Effector memory CD4-positive, alpha-beta T cell (primary cell): ENCODE results near the gene TOE1.

Experiments used
- DNase-seq, 3 donors: peaks; one replicate each; pipeline ENCODE4 v3.0.0-alpha.2; 2020
- H3K27ac ChIP-seq: 2 replicates; pipeline ENCODE4 v1.7.0; 2013; ENCODE audit warnings: mild to moderate bottlenecking, low read length, moderate library complexity; ENCODE audit not compliant: insufficient read depth, poor library complexity, severe bottlenecking
- H3K27me3 ChIP-seq: replicated peaks from 2 replicates; pipeline ENCODE4 v1.7.0; 2013; ENCODE audit warnings: mild to moderate bottlenecking, low read length; ENCODE audit not compliant: insufficient read depth, control insufficient read depth, poor library complexity, severe bottlenecking
- H3K36me3 ChIP-seq: 2 replicates; pipeline ENCODE4 v1.7.0; 2013; ENCODE audit warnings: mild to moderate bottlenecking, low read length, moderate library complexity; ENCODE audit not compliant: control insufficient read depth, insufficient read depth
- H3K4me1 ChIP-seq: 2 replicates; pipeline ENCODE4 v1.7.0; 2013; ENCODE audit warnings: low read length, mild to moderate bottlenecking; ENCODE audit not compliant: control insufficient read depth, insufficient read depth, poor library complexity, severe bottlenecking
- H3K4me3 ChIP-seq: 2 replicates; pipeline ENCODE4 v1.7.0; 2013; ENCODE audit warnings: low read length, low read depth, mild to moderate bottlenecking; ENCODE audit not compliant: insufficient read depth, poor library complexity, severe bottlenecking
- H3K9me3 ChIP-seq: 2 replicates; pipeline ENCODE4 v1.7.0; 2013; ENCODE audit warnings: mild to moderate bottlenecking, low read length, moderate library complexity; ENCODE audit not compliant: control insufficient read depth

Gene TOE1

DNA sequence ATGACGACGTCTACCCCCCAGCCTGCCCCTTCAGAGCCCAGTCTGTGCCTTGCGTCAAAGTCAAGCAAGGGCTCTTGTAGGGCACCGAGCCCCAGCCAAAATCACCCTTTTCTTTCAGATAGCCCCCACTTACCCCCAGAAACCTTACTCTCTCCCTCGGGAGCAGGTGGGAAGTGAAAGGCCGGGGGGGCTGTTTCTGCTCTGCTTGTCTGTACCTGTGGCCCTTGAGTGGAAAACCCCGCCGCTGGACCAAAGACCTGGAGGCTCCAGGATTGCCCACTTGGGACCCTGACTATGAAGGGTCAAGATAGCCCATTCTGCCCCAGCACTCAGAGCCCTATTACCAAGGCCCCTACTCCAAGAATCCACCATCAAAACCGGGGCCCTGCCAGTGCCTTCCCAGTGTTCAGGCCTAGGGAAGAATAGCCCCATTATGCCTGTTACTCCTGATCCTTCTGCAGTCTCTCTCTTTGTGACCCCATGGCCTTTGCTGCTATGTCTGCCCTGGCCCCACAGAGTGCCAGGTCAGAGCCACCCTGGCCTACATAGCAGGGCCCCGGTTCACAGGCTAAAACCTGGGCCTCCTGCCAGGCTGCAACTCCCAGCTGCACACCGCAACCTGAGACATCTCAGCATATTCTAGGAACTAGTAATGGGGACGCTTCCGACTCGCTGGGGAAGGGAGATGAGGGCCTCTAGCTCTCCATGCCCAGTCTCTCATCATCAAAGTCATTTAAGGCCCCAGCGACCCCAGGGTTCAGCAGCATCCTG lies 35.5 kb upstream of the TOE1 start:
- Histone ChIP-seq H3K9me3 (no peaks in the 10 kb centered on the region), H3K27ac (peak overlapping the region; percentile 83), H3K4me3 (peak overlapping the region; percentile 87), H3K27me3 (no peaks in the 10 kb centered on the region), H3K4me1 (peaks cover 6% of the 10 kb centered on the region), H3K36me3 (no peaks in the 10 kb centered on the region)
- DNase-seq, result no peak

DNA sequence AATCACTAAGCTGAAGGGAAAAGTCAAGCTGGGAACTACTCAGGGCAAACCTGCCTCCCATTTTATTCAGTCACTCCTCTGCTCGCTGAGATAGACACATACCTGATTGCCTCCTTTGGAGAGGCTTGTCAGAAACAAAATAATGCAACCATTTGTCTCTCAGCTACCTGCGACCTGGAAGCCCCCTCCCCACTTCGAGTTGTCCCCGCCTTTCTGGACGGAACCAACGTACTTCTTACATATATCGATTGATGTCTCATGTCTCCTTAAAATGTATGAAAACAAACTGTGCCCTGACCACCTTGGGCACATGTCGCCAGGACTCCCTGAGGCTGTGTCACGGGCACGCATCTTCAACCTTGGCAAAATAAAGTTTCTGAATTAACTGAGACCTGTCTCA lies 34.7 kb upstream of the TOE1 start:
- H3K27ac ChIP-seq, result no peak overlapping the region
- H3K9me3 ChIP-seq, result no peaks in the 10 kb centered on the region
- no peak overlapping the region for H3K4me3 ChIP-seq
- H3K4me1 ChIP-seq, result peaks cover 6% of the 10 kb centered on the region
- H3K36me3 ChIP-seq, result no peaks in the 10 kb centered on the region
- no peak for DNase-seq
- no peaks in the 10 kb centered on the region for H3K27me3 ChIP-seq

DNA sequence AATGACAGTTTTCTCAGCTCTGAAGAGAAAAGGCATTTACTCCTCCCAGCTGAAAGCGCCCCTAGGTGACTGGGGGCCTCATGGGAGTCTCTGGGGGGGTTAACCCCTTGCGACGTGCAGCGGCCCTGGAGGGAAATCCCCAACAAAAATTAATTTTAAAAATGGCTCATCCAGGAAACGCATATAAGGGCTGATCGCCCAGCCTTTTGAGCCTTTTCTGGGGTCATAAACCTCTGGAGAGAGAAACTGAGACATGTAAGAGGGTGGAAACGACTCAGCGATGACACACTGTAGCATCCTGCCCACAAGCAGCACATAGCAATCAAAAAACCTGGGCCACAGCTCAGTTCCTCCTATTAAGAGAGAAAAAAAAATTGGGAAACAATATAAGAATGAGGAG lies 33.7 kb upstream of the TOE1 start:
- Histone ChIP-seq H3K4me3 (no peak overlapping the region), H3K4me1 (peaks cover 6% of the 10 kb centered on the region), H3K9me3 (no peaks in the 10 kb centered on the region), H3K27me3 (no peaks in the 10 kb centered on the region), H3K27ac (no peak overlapping the region), H3K36me3 (no peaks in the 10 kb centered on the region)
- no peak for DNase-seq

DNA sequence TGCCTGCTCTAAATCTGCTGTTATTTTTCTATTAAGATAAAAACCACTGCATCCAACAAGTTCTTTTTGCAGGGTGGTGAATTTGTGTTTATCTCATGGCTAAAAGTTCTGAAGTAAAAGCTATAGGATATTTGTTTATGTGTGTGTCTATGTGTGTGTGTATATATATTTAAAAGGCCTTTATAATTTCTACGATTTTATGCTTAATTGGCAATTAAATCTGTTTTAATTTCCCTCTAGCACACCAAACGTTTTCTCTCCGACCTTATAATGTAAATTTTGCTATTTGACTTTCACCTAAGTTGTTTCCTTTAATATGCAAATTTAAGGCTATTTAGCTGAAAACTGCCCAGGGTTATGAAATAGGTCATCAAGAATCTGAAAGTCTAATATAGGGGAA lies 33.1 kb upstream of the TOE1 start:
- no peaks in the 10 kb centered on the region for H3K27me3 ChIP-seq
- no peak overlapping the region for H3K4me3 ChIP-seq
- H3K36me3 ChIP-seq, result no peaks in the 10 kb centered on the region
- no peaks in the 10 kb centered on the region for H3K9me3 ChIP-seq
- no peak for DNase-seq
- no peak overlapping the region for H3K27ac ChIP-seq
- peaks cover 6% of the 10 kb centered on the region for H3K4me1 ChIP-seq

DNA sequence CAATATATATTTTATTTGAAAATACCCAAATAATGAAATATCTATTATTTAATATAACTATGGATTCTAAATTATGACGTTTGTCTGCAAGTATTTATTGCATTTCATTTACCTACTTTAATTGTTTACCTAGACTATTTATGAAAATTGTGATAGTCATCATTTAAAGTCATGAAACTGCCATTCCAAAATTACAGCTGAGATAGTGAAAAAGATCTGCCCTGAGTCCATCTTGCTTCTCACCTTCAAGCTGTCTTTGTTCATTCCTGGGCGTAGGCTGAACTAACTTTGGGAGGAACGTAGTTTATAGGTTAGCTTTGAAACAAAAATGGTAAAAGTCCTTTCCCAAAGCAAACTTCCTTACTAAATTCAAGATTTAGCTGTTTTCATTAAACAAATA lies 25.7 kb upstream of the TOE1 start:
- Histone ChIP-seq H3K9me3 (no peaks in the 10 kb centered on the region), H3K27ac (no peak overlapping the region), H3K36me3 (no peaks in the 10 kb centered on the region), H3K4me3 (no peak overlapping the region), H3K27me3 (no peaks in the 10 kb centered on the region), H3K4me1 (no peaks in the 10 kb centered on the region)
- no peak for DNase-seq

DNA sequence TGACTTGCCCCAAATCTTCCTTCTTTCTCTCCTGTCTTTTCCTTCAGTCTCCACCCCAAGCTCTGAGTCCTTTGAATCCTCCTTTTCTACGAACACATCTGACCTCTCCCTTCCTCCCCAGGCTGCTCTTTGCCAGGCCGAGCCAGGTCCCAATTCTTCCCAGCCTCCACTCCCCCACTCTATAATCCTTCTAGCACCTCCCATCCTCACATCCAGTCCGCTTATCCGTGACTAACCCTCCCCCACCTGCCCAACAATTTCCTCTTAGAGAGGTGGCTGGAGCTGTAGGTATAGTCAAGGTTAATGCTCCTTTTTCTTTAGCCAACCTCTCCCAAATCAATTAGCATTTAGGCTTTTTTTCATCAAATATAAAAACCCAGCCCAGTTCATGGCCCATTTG lies 22.8 kb upstream of the TOE1 start:
- H3K36me3 ChIP-seq, result no peaks in the 10 kb centered on the region
- H3K4me3 ChIP-seq, result no peak overlapping the region
- H3K9me3 ChIP-seq, result no peaks in the 10 kb centered on the region
- H3K4me1 ChIP-seq, result no peaks in the 10 kb centered on the region
- no peak overlapping the region for H3K27ac ChIP-seq
- DNase-seq, result no peak
- H3K27me3 ChIP-seq, result no peaks in the 10 kb centered on the region

DNA sequence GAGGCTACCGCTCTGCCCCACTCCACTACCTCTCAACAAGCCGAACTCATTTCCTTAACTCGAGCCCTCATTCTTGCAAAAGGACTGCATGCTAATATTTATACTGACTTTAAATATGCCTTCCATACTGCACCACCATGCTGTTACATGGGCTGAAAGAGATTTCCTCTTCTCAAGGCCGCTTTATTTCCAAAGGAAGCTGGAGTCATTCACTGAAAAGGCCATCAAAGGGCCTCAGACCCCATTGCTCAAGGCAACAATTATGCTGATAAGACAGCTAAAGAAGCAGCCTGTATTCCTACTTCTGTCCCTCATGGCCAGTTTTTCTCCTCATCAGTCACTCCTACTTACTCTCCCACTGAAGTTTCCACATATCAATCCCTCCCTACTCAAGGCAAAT lies 20.2 kb upstream of the TOE1 start:
- Histone ChIP-seq H3K36me3 (no peaks in the 10 kb centered on the region), H3K27me3 (no peaks in the 10 kb centered on the region), H3K4me3 (no peak overlapping the region), H3K9me3 (no peaks in the 10 kb centered on the region), H3K4me1 (no peaks in the 10 kb centered on the region), H3K27ac (no peak overlapping the region)
- no peak for DNase-seq

DNA sequence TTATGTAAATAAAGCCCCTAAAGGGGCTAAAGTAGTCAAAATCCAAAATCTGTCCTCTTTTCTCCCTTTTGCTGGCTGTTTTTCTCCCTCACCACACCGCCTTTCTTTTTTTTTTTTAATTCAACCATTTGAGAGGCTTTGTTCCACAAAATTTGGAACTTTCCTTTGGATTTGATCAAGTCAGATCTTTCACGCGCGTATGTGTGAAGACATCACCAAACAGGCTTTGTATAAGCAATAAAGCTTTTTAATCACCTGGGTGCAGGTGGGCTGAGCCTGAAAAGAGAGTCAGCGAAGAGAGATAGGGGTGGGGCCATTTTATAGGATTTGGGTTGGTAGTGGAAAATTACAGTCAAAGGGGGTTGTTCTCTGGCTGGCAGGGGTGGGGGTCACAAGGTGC lies 18.5 kb upstream of the TOE1 start:
- Histone ChIP-seq H3K4me1 (peaks cover 1% of the 10 kb centered on the region), H3K4me3 (no peak overlapping the region), H3K9me3 (no peaks in the 10 kb centered on the region), H3K36me3 (no peaks in the 10 kb centered on the region), H3K27ac (no peak overlapping the region), H3K27me3 (no peaks in the 10 kb centered on the region)
- DNase-seq, result no peak

DNA sequence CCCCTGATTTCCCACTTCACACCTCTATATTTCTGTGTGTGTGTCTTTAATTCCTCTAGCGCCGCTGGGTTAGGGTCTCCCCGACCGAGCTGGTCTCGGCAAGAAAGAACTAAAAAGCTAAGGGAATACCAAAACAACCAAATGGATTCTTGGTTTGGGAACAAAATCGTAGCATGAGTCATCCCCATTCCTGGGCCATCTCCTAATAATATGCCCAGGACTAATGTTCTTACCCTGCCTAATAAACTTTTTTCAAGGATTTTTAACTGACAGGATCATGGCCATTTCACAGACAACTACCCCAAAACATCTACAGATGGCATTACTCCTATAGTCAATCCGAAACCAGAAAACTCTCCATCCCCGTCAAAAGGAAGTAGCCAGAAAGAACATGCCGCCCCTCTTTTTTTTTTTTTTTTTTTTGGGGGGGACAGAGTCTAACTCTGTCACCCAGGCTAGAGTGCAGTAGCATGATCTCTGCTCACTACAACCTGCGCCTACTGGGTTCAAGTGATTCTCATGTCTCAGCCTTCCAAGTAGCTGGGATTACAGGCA lies 17.4 kb upstream of the TOE1 start:
- DNase-seq, result no peak
- H3K27me3 ChIP-seq, result no peaks in the 10 kb centered on the region
- H3K9me3 ChIP-seq, result no peaks in the 10 kb centered on the region
- no peaks in the 10 kb centered on the region for H3K36me3 ChIP-seq
- no peak overlapping the region for H3K4me3 ChIP-seq
- H3K27ac ChIP-seq, result no peak overlapping the region
- H3K4me1 ChIP-seq, result peaks cover 12% of the 10 kb centered on the region

DNA sequence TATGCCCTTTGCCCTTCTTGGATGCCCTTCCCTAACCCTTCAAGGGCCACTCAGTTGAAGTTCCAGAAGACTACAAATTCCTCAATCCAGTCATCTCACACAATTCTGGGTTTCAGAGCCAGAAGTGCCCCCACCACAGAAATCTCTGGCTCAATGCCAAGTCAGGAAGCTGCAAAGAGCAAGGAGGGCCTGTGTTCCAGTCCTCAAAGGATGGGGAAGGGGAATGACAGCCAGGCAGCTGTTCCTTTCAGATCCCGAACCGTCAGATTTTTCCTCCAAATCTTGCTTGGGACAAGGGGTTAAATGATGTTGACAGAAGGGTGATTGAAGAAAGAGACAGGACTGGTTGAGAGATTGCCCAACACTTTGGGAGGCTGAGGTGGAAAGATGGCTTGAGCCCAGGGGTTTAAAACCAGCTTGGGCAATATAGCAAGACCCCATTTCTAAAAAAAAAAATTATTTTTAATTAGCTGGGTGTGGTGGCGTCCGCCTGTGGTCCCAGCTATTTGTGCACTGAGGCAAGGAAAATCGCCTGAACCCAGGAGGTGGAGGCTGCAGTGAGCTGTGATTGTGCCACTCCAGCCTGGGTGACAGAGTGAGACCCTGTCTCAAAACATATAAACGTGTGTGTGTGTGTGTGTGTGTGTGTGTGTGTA lies 14.0 kb upstream of the TOE1 start:
- Histone ChIP-seq H3K4me1 (peaks cover 13% of the 10 kb centered on the region), H3K9me3 (no peaks in the 10 kb centered on the region), H3K36me3 (peaks cover under 1% of the 10 kb centered on the region), H3K4me3 (no peak overlapping the region), H3K27me3 (no peaks in the 10 kb centered on the region), H3K27ac (no peak overlapping the region)
- DNase-seq, result no peak
